ENCODE data around the gene CREB3L2. TPM values are rescaled to one million over a fixed set of nuclear protein-coding genes. Genes with fewer than 3 reads are reported as not detected.

CREB3L2 gene
- total and polyA plus RNA-seq, 2 of the 4 experiments (the other 2 are of a cell fraction), result 42.3 to 57.9 TPM

- Histone ChIP-seq H3K27me3 (ENCODE audit: control insufficient read depth, insufficient read depth, low read length) (no peaks in the 10 kb centered on the region), H4K8ac (ENCODE audit: low read depth in 2 of 2, low read length in 2 of 2) (no peak overlapping the region), H3K4me2 (ENCODE audit: low read depth, low read length) (no peak overlapping the region), H3K9ac (ENCODE audit: low read depth, low read length) (no peak overlapping the region), H2BK20ac (ENCODE audit: low read depth, low read length) (no peak overlapping the region), H3K27ac (ENCODE audit: insufficient read depth, low read length) (no peak overlapping the region), H3K79me1 (ENCODE audit: low read depth in 1 of 2, low read length in 2 of 2) (peaks cover 62 to 90% of the 10 kb centered on the region in 2 experiments), H2BK15ac (ENCODE audit: low read depth, low read length) (no peak overlapping the region), H2AFZ (replicated peaks; ENCODE audit: low read length, poor library complexity) (no peak overlapping the region), H3K18ac (ENCODE audit: low read depth, low read length) (no peak overlapping the region), H3K9me3 (ENCODE audit: control insufficient read depth, insufficient read depth, low read length) (no peaks in the 10 kb centered on the region), H3K14ac (replicated peaks; ENCODE audit: low read depth, low read length) (no peak overlapping the region), H3K4ac (ENCODE audit: low read depth, low read length) (no peak overlapping the region), H2BK5ac (ENCODE audit: low read depth, low read length, poor library complexity, severe bottlenecking) (no peak overlapping the region), H4K91ac (ENCODE audit: insufficient read depth, low read depth, low read length) (no peak overlapping the region), H2AK5ac (ENCODE audit: low read depth, low read length) (no peak overlapping the region; the same call in 1 of the 2 replicates), H2BK120ac (ENCODE audit: low read depth, low read length) (no peak overlapping the region), H3K56ac (ENCODE audit: extremely low read depth, insufficient read depth, low read length) (no peak overlapping the region), H2AK9ac (replicated peaks; ENCODE audit: low read depth, low read length, poor library complexity) (no peak overlapping the region), H4K5ac (ENCODE audit: low read depth, low read length) (no peak overlapping the region), H4K20me1 (ENCODE audit: insufficient read depth, low read length) (peaks cover 61% of the 10 kb centered on the region), H3K4me3 (ENCODE audit: insufficient read depth, low read depth, low read length) (no peak overlapping the region), H3K4me1 (ENCODE audit: control insufficient read depth, insufficient read depth, low read length) (peaks cover 27% of the 10 kb centered on the region), H3K23ac (ENCODE audit: low read depth, low read length) (no peak overlapping the region), H3K9me1 (ENCODE audit: insufficient read depth, low read length) (peaks cover 44% of the 10 kb centered on the region), H3K36me3 (ENCODE audit: control insufficient read depth, insufficient read depth, low read length) (peaks cover 5% of the 10 kb centered on the region)
- dilution Hi-C loops (cut with HindIII; ENCODE audit: low sequenced_read_pairs, unreplicated experiment), result no loop called here
- no TSS peak for BruUV-seq (replicated peaks)
- ChIA-PET POLR2A (ENCODE audit: unreplicated experiment) (no interaction called here), CTCF (interaction anchor here (1.2 kb wide), 1 partner anchor 13 kb away, joined by 3 read pairs; no protein-coding TSS in a partner anchor)
- no peak for DNase-seq
- intact Hi-C loops (cut with micrococcal nuclease), result no loop called here
- in situ Hi-C loops (cut with MboI; ENCODE audit: low sequenced_read_pairs), result no loop called here
- ATAC-seq (ENCODE audit: low read depth), result no peak
- WGBS, 2 experiments (ENCODE audit: extremely low coverage in 2 of 2, insufficient read length in 1 of 2), result 87% methylated on average over 3 of the region's 7 CpGs; no CpG with 5 or more reads in 1 of the 2 experiments
- TF ChIP-seq MAZ (IDR thresholded peaks at IDR 0.05; ENCODE audit: borderline replicate concordance, low read depth, low read length) (no peak), RAD21 (IDR thresholded peaks at IDR 0.05; ENCODE audit: low read length) (no peak), CEBPB (IDR thresholded peaks at IDR 0.05; ENCODE audit: low read depth, low read length) (no peak), CTCF (conservative IDR thresholded peaks at IDR 0.05; ENCODE audit: low read depth, low read length) (no peak), CHD1 (IDR thresholded peaks at IDR 0.05; ENCODE audit: low read depth, low read length) (no peak), BHLHE40 (IDR thresholded peaks at IDR 0.05; ENCODE audit: low read depth, low read length) (no peak), MXI1 (IDR thresholded peaks at IDR 0.05; ENCODE audit: borderline replicate concordance, low read depth, low read length) (no peak), MAFK (IDR thresholded peaks at IDR 0.05; ENCODE audit: low read depth, low read length) (no peak), USF2 (IDR thresholded peaks at IDR 0.05; ENCODE audit: low read depth, low read length) (no peak), FOS (IDR thresholded peaks at IDR 0.05; ENCODE audit: low read depth, low read length) (no peak)
Measured at GRCh38 chr7:137962875-137963507, 38.9 kb downstream of the CREB3L2 start.
